ENCODE measurements around the gene IRX4. TPM values are rescaled to one million over a fixed set of nuclear protein-coding genes. Genes with fewer than 3 reads are reported as not detected.

Gene IRX4
- total RNA-seq, 1 experiment from 2014 or later: not detected

- no peak for DNase-seq (ENCODE audit: low spot score)
Observed at GRCh38 chr5:1892685-1893445, 10.1 kb upstream of the IRX4 start.

GRCh38 chr5:1892211-1892610 lies 9.5 kb upstream of the IRX4 start:
- DNase-seq (ENCODE audit: low spot score): no peak

GRCh38 chr5:1891391-1891790 lies 8.7 kb upstream of the IRX4 start:
- no peak for DNase-seq (ENCODE audit: low spot score)

GRCh38 chr5:1890296-1890695 lies 7.6 kb upstream of the IRX4 start:
- DNase-seq (ENCODE audit: low spot score): no peak

- DNase-seq (ENCODE audit: low spot score): no peak
Observed at GRCh38 chr5:1889321-1890065, 6.8 kb upstream of the IRX4 start.

- no peak for DNase-seq (ENCODE audit: low spot score)
Observed at GRCh38 chr5:1888541-1889251, 6.0 kb upstream of the IRX4 start.

- DNase-seq (ENCODE audit: low spot score): no peak
Observed at GRCh38 chr5:1887588-1888360, 5.0 kb upstream of the IRX4 start.

GRCh38 chr5:1886846-1887587 lies 4.3 kb upstream of the IRX4 start:
- no peak for DNase-seq (ENCODE audit: low spot score)

GRCh38 chr5:1885868-1886845 lies 3.4 kb upstream of the IRX4 start:
- DNase-seq (ENCODE audit: low spot score): no peak

GRCh38 chr5:1885404-1885755 lies 2.7 kb upstream of the IRX4 start:
- DNase-seq (ENCODE audit: low spot score): no peak

GRCh38 chr5:1884678-1885403 lies 2.1 kb upstream of the IRX4 start:
- DNase-seq (ENCODE audit: low spot score): no peak

GRCh38 chr5:1883925-1884677 lies 1.4 kb upstream of the IRX4 start:
- DNase-seq (ENCODE audit: low spot score): no peak

- DNase-seq (ENCODE audit: low spot score): no peak
Observed at GRCh38 chr5:1883120-1883924, 597 bp upstream of the IRX4 start.

- DNase-seq (ENCODE audit: low spot score): no peak
Observed at GRCh38 chr5:1881731-1882336, 891 bp downstream of the IRX4 start.

GRCh38 chr5:1881098-1881572 lies 1.6 kb downstream of the IRX4 start:
- no peak for DNase-seq (ENCODE audit: low spot score)

- DNase-seq (ENCODE audit: low spot score): no peak
Observed at GRCh38 chr5:1880377-1881025, 2.2 kb downstream of the IRX4 start.

All from HT-29 (cell line).